PC-9 (cell line): ENCODE measurements around the gene ACACB.

Source experiments
- CTCF ChIP-seq: fragments of 200-600 bp; sonication (generic); conservative IDR thresholded peaks from 2 replicates; pipeline ENCODE4 v1.6.1; 2017; ENCODE audit warnings: mixed run types, antibody characterized with exemption, mild to moderate bottlenecking, moderate library complexity
- EZH2 ChIP-seq: fragments of 200-600 bp; sonication (generic); IDR thresholded peaks from 2 replicates; pipeline ENCODE4 v1.8.0; 2017; ENCODE audit warnings: antibody characterized with exemption, low read depth

GRCh38 chr12:109246221-109246620 lies 129.8 kb downstream of the ACACB start:
- no peak for TF ChIP-seq CTCF
- no peak for TF ChIP-seq EZH2
